ENCODE data around the gene PIK3CA.
"Not testable (repeated sequence)": the region's sequence is repeated elsewhere in the genome, so short reads cannot be mapped to it uniquely, and the experiment has no call there.

Gene PIK3CA

GRCh38 chr3:179215550-179215949 lies 67.4 kb downstream of the PIK3CA start:
- not testable (repeated sequence) for DNase-seq

- not testable (repeated sequence) for DNase-seq
Observed at GRCh38 chr3:179218213-179218612, 70.1 kb downstream of the PIK3CA start.

GRCh38 chr3:179223548-179223947 lies 75.4 kb downstream of the PIK3CA start:
- DNase-seq, result no peak

GRCh38 chr3:179224584-179224983 lies 76.4 kb downstream of the PIK3CA start:
- DNase-seq, result no peak

- DNase-seq, result no peak
Observed at GRCh38 chr3:179227349-179227748, 79.2 kb downstream of the PIK3CA start.

- DNase-seq, result peak; percentile 17
Observed at GRCh38 chr3:179229177-179229576, 81.0 kb downstream of the PIK3CA start.

- DNase-seq, result no peak
Observed at GRCh38 chr3:179233043-179233442, 84.9 kb downstream of the PIK3CA start.

GRCh38 chr3:179234199-179234598 lies 86.0 kb downstream of the PIK3CA start:
- DNase-seq, result no peak

GRCh38 chr3:179236669-179237301 lies 88.6 kb downstream of the PIK3CA start:
- no peak for DNase-seq

- not testable (repeated sequence) for DNase-seq
Observed at GRCh38 chr3:179240299-179240698, 92.1 kb downstream of the PIK3CA start.

- not testable (repeated sequence) for DNase-seq
Observed at GRCh38 chr3:179242859-179243258, 94.7 kb downstream of the PIK3CA start.

- no peak for DNase-seq
Observed at GRCh38 chr3:179244878-179245277, 96.7 kb downstream of the PIK3CA start.

GRCh38 chr3:179247289-179248015 lies 99.3 kb downstream of the PIK3CA start:
- DNase-seq, result no peak

GRCh38 chr3:179250803-179251476 lies 102.8 kb downstream of the PIK3CA start, which contains the start of gene KCNMB3:
Gene KCNMB3 (minus strand): TSS chr3:179251114. CDS start chr3:179250990, 124 bp downstream.
- no peak for DNase-seq

- DNase-seq, result no peak
Observed at GRCh38 chr3:179256813-179257212, 108.7 kb downstream of the PIK3CA start.

- DNase-seq, result not testable (repeated sequence)
Observed at GRCh38 chr3:179257742-179258141, 109.6 kb downstream of the PIK3CA start.

- no peak for DNase-seq
Observed at GRCh38 chr3:179258820-179259219, 110.7 kb downstream of the PIK3CA start.

GRCh38 chr3:179259959-179260756 lies 112.0 kb downstream of the PIK3CA start:
- not testable (repeated sequence) for DNase-seq

GRCh38 chr3:179260949-179261765 lies 113.0 kb downstream of the PIK3CA start:
- peak; percentile 46 for DNase-seq

GRCh38 chr3:179263134-179263533 lies 115.0 kb downstream of the PIK3CA start:
- DNase-seq, result no peak

- DNase-seq, result no peak
Observed at GRCh38 chr3:179264449-179264848, 116.3 kb downstream of the PIK3CA start.

- DNase-seq, result no peak
Observed at GRCh38 chr3:179265092-179265491, 116.9 kb downstream of the PIK3CA start.
